ENCODE results near the gene GJB5. TPM values are rescaled to one million over a fixed set of nuclear protein-coding genes. Genes with fewer than 3 reads are reported as not detected.

Gene GJB5
- total and polyA plus RNA-seq, 4 donors, result 0.17 to 1.6 (median 0.56) TPM

DNA sequence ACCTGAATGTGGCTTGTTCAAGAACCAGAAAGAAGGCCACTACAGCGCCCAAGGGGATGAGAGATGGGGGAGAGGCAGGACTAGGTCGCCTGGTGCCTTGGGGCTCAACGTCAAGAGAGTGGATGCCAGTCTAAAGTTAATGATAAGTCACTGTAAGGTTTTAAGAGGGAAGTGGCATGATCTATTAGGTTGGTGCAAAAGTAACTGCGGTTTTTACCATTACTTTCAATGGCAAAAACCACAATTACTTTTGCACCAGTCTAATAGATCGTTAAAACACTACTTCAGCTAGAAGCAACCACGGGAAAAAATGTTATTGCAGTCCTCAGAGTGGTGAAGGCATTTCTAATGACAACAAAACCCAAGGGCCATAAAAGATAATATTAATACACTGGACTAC, 23.5 kb downstream of the GJB5 start:
- no peak for DNase-seq
- WGBS, 2 donors, result 73 to 80% methylated on average over 6 of the region's 6 CpGs
- peaks cover 0 to 33% (median 31%) of the 10 kb centered on the region in 3 donors for H3K27me3 ChIP-seq (ENCODE audit: control insufficient read depth in 3 of 3, insufficient read depth in 3 of 3, low read length in 2 of 3)

DNA sequence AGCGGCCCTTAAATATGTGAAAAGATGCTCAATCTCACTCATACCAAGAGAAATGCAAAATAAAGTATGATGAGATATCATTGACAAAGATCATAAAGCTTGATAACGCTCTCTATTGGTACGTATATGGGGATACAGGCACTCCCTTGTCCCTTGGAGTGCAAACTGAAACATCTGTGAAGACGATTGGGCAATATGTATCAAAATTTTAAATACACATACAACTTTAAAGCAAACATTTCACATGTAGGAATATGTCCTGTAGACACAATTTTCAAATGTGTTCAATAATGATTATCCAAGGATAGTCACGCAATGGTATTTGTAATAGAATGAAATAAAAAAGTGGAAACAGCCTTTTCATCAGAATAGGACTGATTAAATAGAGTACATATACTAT, 24.2 kb downstream of the GJB5 start:
- WGBS, 2 donors, result 77 to 91% methylated on average over 5 of the region's 5 CpGs
- DNase-seq, result no peak
- ATAC-seq (ENCODE audit: insufficient read depth, low FRiP score), result no peak
- peaks cover 0 to 36% (median 33%) of the 10 kb centered on the region in 3 donors for H3K27me3 ChIP-seq (ENCODE audit: control insufficient read depth in 3 of 3, insufficient read depth in 3 of 3, low read length in 2 of 3)
- H3K4me3 ChIP-seq, result no peak overlapping the region
- no peak overlapping the region for H3K27ac ChIP-seq (ENCODE audit: low read depth in 1 of 2, low read length in 1 of 2)
- H3K36me3 ChIP-seq (ENCODE audit: control insufficient read depth in 4 of 4, insufficient read depth in 4 of 4, low read length in 4 of 4), result no peaks in the 10 kb centered on the region
- no peak overlapping the region for H3K9ac ChIP-seq (ENCODE audit: insufficient read depth in 1 of 2, low read length in 2 of 2)
- TF ChIP-seq CTCF (IDR thresholded peaks at IDR 0.05; ENCODE audit: control extremely low read depth, extremely low read depth), result no peak
- peaks cover 0 to 8% (median 0%) of the 10 kb centered on the region in 5 donors for H3K4me1 ChIP-seq (ENCODE audit: control insufficient read depth in 5 of 5, insufficient read depth in 5 of 5, low read length in 5 of 5)
- no peaks in the 10 kb centered on the region for H3K9me3 ChIP-seq (ENCODE audit: control insufficient read depth in 4 of 4, insufficient read depth in 3 of 4, low read length in 3 of 4)

More for the DNA sequence above, 23.5 kb downstream of the GJB5 start:
- H3K4me3 ChIP-seq, result no peak overlapping the region
- ATAC-seq (ENCODE audit: insufficient read depth, low FRiP score), result no peak
- no peak for TF ChIP-seq CTCF (IDR thresholded peaks at IDR 0.05; ENCODE audit: control extremely low read depth, extremely low read depth)
- no peak overlapping the region for H3K9ac ChIP-seq (ENCODE audit: insufficient read depth in 1 of 2, low read length in 2 of 2)
- H3K36me3 ChIP-seq (ENCODE audit: control insufficient read depth in 4 of 4, insufficient read depth in 4 of 4, low read length in 4 of 4), result no peaks in the 10 kb centered on the region
- no peak overlapping the region for H3K27ac ChIP-seq (ENCODE audit: low read depth in 1 of 2, low read length in 1 of 2)
- H3K9me3 ChIP-seq (ENCODE audit: control insufficient read depth in 4 of 4, insufficient read depth in 3 of 4, low read length in 3 of 4), result no peaks in the 10 kb centered on the region
- H3K4me1 ChIP-seq (ENCODE audit: control insufficient read depth in 5 of 5, insufficient read depth in 5 of 5, low read length in 5 of 5), result peaks cover 0 to 8% (median 0%) of the 10 kb centered on the region in 5 donors

DNA sequence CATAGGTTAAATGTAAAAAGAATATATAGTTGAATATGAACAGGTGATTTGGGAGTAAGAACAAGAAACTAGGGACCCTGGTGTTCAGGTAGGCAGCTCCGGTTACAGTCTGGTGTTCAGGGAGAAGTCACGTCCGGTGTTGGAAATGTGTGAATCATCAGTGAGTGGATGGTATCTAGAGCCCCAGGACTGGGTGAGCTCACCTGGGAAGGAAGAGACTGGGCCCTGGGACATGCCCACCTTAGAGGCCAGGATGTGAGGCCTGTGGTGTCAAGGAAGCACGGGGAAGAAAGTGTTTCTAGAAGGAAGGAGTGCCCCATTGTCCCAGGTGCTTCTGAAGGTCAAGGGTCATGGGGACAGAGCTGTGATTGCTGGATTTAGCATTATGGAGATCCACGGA, 24.7 kb downstream of the GJB5 start:
- WGBS, 2 donors, result 85 to 87% methylated on average over 5 of the region's 5 CpGs
- no peak for TF ChIP-seq CTCF (IDR thresholded peaks at IDR 0.05; ENCODE audit: control extremely low read depth, extremely low read depth)
- Histone ChIP-seq H3K27me3 (ENCODE audit: control insufficient read depth in 3 of 3, insufficient read depth in 3 of 3, low read length in 2 of 3) (peaks cover 0 to 37% (median 33%) of the 10 kb centered on the region in 3 donors), H3K4me3 (no peak overlapping the region), H3K27ac (ENCODE audit: low read depth in 1 of 2, low read length in 1 of 2) (no peak overlapping the region), H3K4me1 (ENCODE audit: control insufficient read depth in 5 of 5, insufficient read depth in 5 of 5, low read length in 5 of 5) (peaks cover 0 to 8% (median 0%) of the 10 kb centered on the region in 5 donors), H3K9me3 (ENCODE audit: control insufficient read depth in 4 of 4, insufficient read depth in 3 of 4, low read length in 3 of 4) (no peaks in the 10 kb centered on the region), H3K36me3 (ENCODE audit: control insufficient read depth in 4 of 4, insufficient read depth in 4 of 4, low read length in 4 of 4) (no peaks in the 10 kb centered on the region), H3K9ac (ENCODE audit: insufficient read depth in 1 of 2, low read length in 2 of 2) (no peak overlapping the region)
- no peak for ATAC-seq (ENCODE audit: insufficient read depth, low FRiP score)
- no peak for DNase-seq

DNA sequence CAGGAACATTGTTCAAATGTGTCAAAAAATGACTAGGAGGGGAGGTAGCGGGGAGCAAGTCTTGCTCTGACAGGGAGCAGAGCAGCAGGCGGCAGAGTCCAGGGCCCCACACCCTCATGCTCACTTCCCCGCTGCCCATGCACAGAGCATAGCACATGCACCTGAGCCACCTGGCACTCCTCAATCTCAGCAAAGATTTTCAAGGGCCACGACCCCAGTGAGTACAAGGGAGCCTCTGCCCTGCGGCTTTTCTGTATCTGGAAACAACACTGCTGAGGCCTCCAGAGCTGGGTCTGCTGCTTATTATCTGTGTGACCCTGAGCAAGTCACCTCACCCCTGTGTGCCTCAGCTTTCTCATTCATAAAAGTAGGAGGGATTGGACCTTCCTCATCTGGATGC, 25.1 kb downstream of the GJB5 start:
- Histone ChIP-seq H3K9me3 (ENCODE audit: control insufficient read depth in 4 of 4, insufficient read depth in 3 of 4, low read length in 3 of 4) (no peaks in the 10 kb centered on the region), H3K36me3 (ENCODE audit: control insufficient read depth in 4 of 4, insufficient read depth in 4 of 4, low read length in 4 of 4) (no peaks in the 10 kb centered on the region), H3K27me3 (ENCODE audit: control insufficient read depth in 3 of 3, insufficient read depth in 3 of 3, low read length in 2 of 3) (peaks cover 0 to 39% (median 33%) of the 10 kb centered on the region in 3 donors), H3K4me1 (ENCODE audit: control insufficient read depth in 5 of 5, insufficient read depth in 5 of 5, low read length in 5 of 5) (peaks cover 0 to 8% (median 0%) of the 10 kb centered on the region in 5 donors), H3K27ac (ENCODE audit: low read depth in 1 of 2, low read length in 1 of 2) (no peak overlapping the region), H3K9ac (ENCODE audit: insufficient read depth in 1 of 2, low read length in 2 of 2) (no peak overlapping the region), H3K4me3 (no peak overlapping the region)
- TF ChIP-seq CTCF (IDR thresholded peaks at IDR 0.05; ENCODE audit: control extremely low read depth, extremely low read depth), result no peak
- no peak for ATAC-seq (ENCODE audit: insufficient read depth, low FRiP score)
- no peak for DNase-seq
- WGBS, 2 donors, result 86 to 87% methylated on average over 5 of the region's 5 CpGs
